MG63 (cell line): Measurements from ENCODE around the gene SLCO1A2. TPM values are rescaled to one million over a fixed set of nuclear protein-coding genes. Genes with fewer than 3 reads are reported as not detected.

ENCODE experiments used
- DNase-seq: peaks from one replicate; pipeline ENCODE4 v3.0.0-alpha.2; 2020
- H3K27me3 ChIP-seq: fragments of 250-450 bp; sonication (Bioruptor Pico); 2 replicates; pipeline ENCODE4 v1.5.1; 2020; ENCODE audit warnings: mild to moderate bottlenecking, moderate library complexity
- H3K36me3 ChIP-seq: fragments of 250-450 bp; sonication (Bioruptor Pico); 2 replicates; pipeline ENCODE4 v1.5.1; 2020; ENCODE audit warnings: mild to moderate bottlenecking, moderate library complexity
- H3K4me3 ChIP-seq: fragments of 250-450 bp; sonication (Bioruptor Pico); 2 replicates; pipeline ENCODE4 v1.5.1; 2020; ENCODE audit warnings: mild to moderate bottlenecking, moderate library complexity
- H3K9me3 ChIP-seq: fragments of 250-450 bp; sonication (Bioruptor Pico); 2 replicates; pipeline ENCODE4 v1.5.1; 2020; ENCODE audit warnings: mild to moderate bottlenecking, moderate library complexity
- total RNA-seq: library from RNA; depleted of rRNA; stranded (reverse); fragments of >200 nt; shearing (Covaris generic); gene quantifications from 2 replicates; pipeline ENCODE4 v1.2.3, GENCODE V29; 2014; ENCODE audit warnings: low replicate concordance; rRNA removed

Gene SLCO1A2
- total RNA-seq, 1 experiment from 2014 or later = not detected

DNA sequence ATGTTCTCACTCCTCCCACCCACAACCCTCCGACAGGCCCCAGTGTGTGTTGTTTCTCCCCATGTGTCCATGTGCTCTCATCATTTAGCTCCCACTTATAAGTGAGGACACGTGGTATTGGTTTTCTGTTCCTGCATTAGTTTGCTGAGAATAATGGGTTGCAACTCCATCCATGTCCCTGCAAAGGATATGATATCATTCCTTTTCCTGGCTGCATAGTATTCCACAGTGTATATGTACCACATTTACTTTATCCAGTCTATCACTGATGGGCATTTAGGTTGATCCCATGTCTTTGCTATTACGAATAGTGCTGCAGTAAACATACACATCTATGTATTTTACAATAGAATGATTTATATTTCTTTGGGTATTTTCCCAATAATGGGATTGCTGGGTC is 77.5 kb downstream of the SLCO1A2 start:
- no peaks in the 10 kb centered on the region for H3K36me3 ChIP-seq
- no peaks in the 10 kb centered on the region; the same call in 1 of the 2 replicates for H3K9me3 ChIP-seq
- H3K4me3 ChIP-seq = no peak overlapping the region
- H3K27me3 ChIP-seq = no peaks in the 10 kb centered on the region
- DNase-seq = no peak

DNA sequence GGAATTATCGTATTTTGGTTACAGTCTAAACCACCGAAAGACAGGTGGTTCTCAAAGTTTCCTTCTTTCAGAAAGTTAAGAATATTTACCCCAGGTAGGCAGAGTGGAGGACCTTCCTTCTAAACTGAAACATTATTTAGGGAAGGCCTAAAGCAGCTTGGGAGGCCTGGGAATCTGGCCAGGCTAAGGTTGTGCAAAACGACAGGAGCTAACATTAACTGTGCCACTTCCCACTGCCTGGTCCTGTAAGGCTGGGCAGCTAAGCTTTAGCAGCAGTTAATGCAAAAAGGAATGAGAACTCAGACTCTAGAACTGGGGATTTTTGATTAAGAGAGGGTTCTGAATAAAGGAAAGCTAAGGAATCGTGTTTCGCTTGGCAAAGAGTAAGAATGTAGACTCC is 82.6 kb downstream of the SLCO1A2 start:
- H3K27me3 ChIP-seq = no peaks in the 10 kb centered on the region
- no peak for DNase-seq
- H3K4me3 ChIP-seq = no peak overlapping the region
- no peaks in the 10 kb centered on the region for H3K9me3 ChIP-seq
- H3K36me3 ChIP-seq = no peaks in the 10 kb centered on the region

DNA sequence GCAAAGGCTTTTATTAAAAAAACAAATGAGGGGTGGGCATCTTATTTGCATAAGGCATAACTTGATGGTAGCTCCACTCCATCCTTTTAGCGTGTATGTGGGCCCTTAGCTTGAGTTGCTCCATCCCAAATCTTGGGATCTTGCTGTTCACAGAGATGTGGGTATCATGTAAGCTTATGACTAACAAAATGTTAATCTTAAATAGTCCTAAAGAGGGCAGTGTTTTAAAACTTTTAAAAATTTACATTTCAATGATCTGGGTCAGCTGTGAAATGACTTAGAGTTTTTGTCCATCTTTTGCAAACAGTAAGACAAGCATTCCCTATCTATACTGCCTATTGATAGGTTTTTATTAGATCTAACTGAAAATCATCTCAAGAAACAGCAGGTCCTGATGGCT is 86.0 kb downstream of the SLCO1A2 start:
- no peaks in the 10 kb centered on the region for H3K27me3 ChIP-seq
- no peak overlapping the region for H3K4me3 ChIP-seq
- no peaks in the 10 kb centered on the region for H3K36me3 ChIP-seq
- no peak for DNase-seq
- no peaks in the 10 kb centered on the region for H3K9me3 ChIP-seq

DNA sequence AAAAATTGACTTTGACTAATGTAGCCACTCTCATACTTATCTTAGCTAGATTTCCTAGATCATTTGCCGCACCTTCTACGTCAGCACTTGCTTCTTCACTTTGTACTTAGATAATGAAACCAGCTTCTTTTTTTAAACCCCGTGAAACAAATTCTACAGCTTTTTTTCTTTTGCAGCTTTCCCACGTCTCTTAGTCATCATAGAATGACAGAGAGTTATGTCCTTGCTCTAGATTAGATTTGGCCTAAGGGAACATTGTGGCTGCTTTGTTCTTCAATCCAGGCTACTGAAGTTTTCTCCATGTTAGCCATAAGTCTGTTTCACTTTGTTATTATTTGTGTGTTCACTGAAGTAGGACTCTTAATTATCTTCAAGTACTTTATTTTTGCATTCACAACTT is 94.9 kb downstream of the SLCO1A2 start:
- Histone ChIP-seq H3K27me3 (no peaks in the 10 kb centered on the region), H3K4me3 (no peak overlapping the region), H3K36me3 (no peaks in the 10 kb centered on the region), H3K9me3 (no peaks in the 10 kb centered on the region)
- DNase-seq = no peak

DNA sequence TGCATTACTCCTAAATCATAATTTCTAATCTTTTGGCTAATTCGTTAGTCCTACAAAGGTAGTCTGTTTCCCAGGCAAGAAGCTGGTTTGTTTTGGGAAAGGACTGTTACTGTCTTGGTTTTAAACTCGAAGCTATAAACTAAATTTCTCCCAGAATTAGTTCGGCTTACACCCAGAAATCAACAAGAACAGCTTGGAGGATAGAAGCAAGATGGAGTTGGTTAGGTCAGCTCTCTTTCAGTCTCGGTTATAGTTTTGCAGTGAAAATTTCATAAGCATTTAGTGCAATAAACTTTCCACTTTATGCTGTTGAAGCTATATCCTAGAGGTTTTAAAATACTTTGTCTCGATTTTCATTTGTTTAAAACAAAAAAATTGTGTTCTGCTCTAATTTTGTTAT is 100.3 kb downstream of the SLCO1A2 start:
- no peak overlapping the region for H3K4me3 ChIP-seq
- H3K27me3 ChIP-seq = no peaks in the 10 kb centered on the region
- H3K36me3 ChIP-seq = no peaks in the 10 kb centered on the region
- no peaks in the 10 kb centered on the region for H3K9me3 ChIP-seq
- DNase-seq = no peak

DNA sequence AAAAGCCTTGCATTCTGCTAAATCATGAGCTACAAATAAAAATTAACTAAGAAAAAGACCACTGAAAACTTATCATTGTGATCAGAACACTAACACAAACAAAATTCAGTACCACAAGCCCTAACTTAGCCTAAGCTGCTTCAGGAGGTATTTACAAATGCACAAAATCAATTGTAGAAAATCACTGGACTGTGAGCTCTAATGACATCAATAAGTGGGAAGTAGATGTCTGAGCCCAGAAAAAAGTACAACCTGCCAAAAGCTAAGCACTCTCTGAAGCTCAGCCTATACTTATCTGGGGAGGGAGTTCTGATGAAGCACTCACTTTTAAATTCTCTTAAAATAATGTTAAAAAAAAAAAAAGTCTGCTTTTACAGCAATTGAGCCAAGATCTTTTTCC is 110.8 kb downstream of the SLCO1A2 start:
- H3K9me3 ChIP-seq = no peaks in the 10 kb centered on the region
- no peak for DNase-seq
- H3K36me3 ChIP-seq = no peaks in the 10 kb centered on the region
- H3K4me3 ChIP-seq = no peak overlapping the region
- no peaks in the 10 kb centered on the region for H3K27me3 ChIP-seq

DNA sequence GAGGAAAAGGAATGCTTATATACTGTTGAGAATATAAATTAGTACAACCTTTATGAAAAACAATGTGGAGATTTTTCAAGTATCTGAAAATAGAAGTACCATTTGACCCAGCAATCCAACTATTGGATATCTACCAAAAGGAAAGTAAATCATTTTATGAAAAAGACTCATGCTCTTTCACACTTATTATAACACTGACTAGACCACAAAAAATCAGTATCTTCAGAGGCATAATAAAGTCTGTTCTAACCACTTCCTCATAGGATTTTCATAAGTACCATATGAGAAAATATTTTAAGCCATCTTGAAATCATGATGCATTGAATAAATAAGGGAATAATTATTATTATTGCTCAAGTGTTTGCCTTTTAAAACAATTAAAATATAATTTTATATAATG is 112.9 kb downstream of the SLCO1A2 start:
- Histone ChIP-seq H3K9me3 (no peaks in the 10 kb centered on the region), H3K36me3 (no peaks in the 10 kb centered on the region), H3K27me3 (no peaks in the 10 kb centered on the region), H3K4me3 (no peak overlapping the region)
- DNase-seq = no peak

DNA sequence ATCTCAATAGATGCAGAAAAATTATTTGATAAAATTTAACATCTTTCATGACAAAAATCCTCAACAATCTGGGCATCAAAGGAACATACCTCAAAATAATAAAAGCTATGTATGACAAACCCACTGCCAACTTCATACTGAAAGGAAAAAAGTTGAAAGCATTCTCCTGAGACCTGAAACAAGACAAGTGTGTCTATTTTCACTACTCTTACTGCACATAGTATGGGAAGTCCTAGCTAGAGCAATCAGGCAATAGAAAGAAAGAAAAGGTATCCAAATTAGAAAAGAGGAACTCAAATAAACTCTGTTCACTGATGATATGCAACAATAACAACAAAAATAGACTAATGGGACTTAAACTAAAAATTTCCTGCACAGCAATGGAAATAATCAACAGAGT is 113.6 kb downstream of the SLCO1A2 start:
- Histone ChIP-seq H3K9me3 (no peaks in the 10 kb centered on the region), H3K27me3 (no peaks in the 10 kb centered on the region), H3K4me3 (no peak overlapping the region), H3K36me3 (no peaks in the 10 kb centered on the region)
- no peak for DNase-seq

DNA sequence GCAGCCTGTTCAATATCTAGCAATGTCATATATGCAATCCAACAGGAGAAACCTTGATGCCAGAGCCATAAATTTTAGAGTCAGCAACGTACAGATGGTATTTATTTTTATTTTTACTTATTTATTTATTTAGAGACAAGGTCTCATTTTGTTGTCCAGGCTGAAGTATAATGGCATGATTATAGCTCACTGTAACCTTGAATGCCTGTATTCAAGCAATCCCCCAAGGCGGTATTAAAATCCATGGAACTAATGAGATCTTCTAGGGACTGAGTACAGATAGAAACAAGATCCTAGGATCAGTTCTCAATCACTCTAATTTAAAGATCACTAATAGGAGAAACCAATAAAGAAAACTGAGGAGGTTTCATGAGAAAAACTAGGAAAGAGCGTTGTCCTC is 114.5 kb downstream of the SLCO1A2 start:
- Histone ChIP-seq H3K27me3 (no peaks in the 10 kb centered on the region), H3K36me3 (no peaks in the 10 kb centered on the region), H3K4me3 (no peak overlapping the region), H3K9me3 (no peaks in the 10 kb centered on the region)
- DNase-seq = no peak

DNA sequence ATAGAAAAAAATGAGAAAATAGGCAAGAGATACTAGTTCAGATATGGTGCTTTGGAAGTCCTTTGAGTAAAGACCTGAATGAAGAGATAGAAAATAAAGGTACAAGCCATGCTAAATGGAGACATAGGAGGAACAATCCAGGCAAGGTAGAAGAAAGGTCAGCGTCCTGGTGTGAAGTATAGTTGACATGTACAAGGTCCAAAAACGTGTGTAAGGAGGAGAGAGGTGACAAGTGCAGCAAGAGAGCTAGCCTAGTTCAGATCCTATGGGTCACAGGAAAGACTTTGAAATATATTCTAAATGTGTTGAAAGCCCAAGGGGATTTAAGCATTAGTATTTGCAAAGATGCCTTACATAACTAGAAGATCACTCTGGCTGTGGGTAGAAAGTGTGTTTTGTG is 115.5 kb downstream of the SLCO1A2 start:
- Histone ChIP-seq H3K27me3 (no peaks in the 10 kb centered on the region), H3K4me3 (no peak overlapping the region), H3K9me3 (no peaks in the 10 kb centered on the region), H3K36me3 (no peaks in the 10 kb centered on the region)
- DNase-seq = no peak

Other genes with a start within 250 kb of the SLCO1A2 start
- gene SLCO1B1, start 203.7 kb downstream of the SLCO1A2 start, total RNA-seq = not detected in 2 replicates
- not detected in 2 replicates for gene IAPP, start 38.0 kb upstream of the SLCO1A2 start, total RNA-seq
- gene PYROXD1, start 102.7 kb upstream of the SLCO1A2 start, total RNA-seq = 8.1 and 38.1 TPM in 2 replicates
- gene RECQL, start 166.7 kb upstream of the SLCO1A2 start, total RNA-seq = 95.0 and 201 TPM in 2 replicates
- gene GOLT1B, start 166.9 kb upstream of the SLCO1A2 start, total RNA-seq = 45.6 and 97.8 TPM in 2 replicates
- gene SPX, start 191.4 kb upstream of the SLCO1A2 start, total RNA-seq = 1.1 and 6.6 TPM in 2 replicates